ENCODE results near the gene MAP3K12. TPM values are rescaled to one million over a fixed set of nuclear protein-coding genes. Genes with fewer than 3 reads are reported as not detected.

The MAP3K12 gene
- total RNA-seq, 1 experiment from 2014 or later: 14.7 TPM

GRCh38 chr12:53466640-53467039 lies 32.6 kb downstream of the MAP3K12 start:
- H3K4me3 ChIP-seq: no peak overlapping the region
- no peak overlapping the region for H3K4me2 ChIP-seq
- no peaks in the 10 kb centered on the region for H3K4me1 ChIP-seq (replicated peaks; ENCODE audit: insufficient read depth)
- ChIA-PET POLR2A (ENCODE audit: unreplicated experiment) (no interaction called here), CTCF (no interaction called here)
- TF ChIP-seq CTCF (conservative IDR thresholded peaks at IDR 0.05): no peak
- TF ChIP-seq EZH2 (IDR thresholded peaks at IDR 0.05; ENCODE audit: low read depth): no peak
- H3K27ac ChIP-seq: no peak overlapping the region
- H2AFZ ChIP-seq: no peak overlapping the region
- no peak for DNase-seq
- H3K79me2 ChIP-seq (ENCODE audit: low read depth): peaks cover 49% of the 10 kb centered on the region; the same call in 1 of the 2 replicates
- H3K27me3 ChIP-seq (ENCODE audit: insufficient read depth, low read depth): no peaks in the 10 kb centered on the region
- H3K36me3 ChIP-seq (ENCODE audit: low read depth): peaks cover 75% of the 10 kb centered on the region
- peaks cover 88% of the 10 kb centered on the region for H3F3A ChIP-seq (ENCODE audit: insufficient read depth, low read depth)
- BruUV-seq (replicated peaks): no TSS peak
- H3K9me2 ChIP-seq (ENCODE audit: insufficient read depth): no peaks in the 10 kb centered on the region
- intact Hi-C loops (cut with micrococcal nuclease; ENCODE audit: unreplicated experiment): no loop called here
- peaks cover 92% of the 10 kb centered on the region for H4K20me1 ChIP-seq (ENCODE audit: insufficient read depth)
- no peaks in the 10 kb centered on the region for H3K9me3 ChIP-seq (ENCODE audit: insufficient read depth, low read depth)

GRCh38 chr12:53465679-53466078 lies 33.6 kb downstream of the MAP3K12 start:
- no peak overlapping the region for H2AFZ ChIP-seq
- CTCF ChIA-PET: no interaction called here
- no peak for DNase-seq
- H3K9me3 ChIP-seq (ENCODE audit: insufficient read depth, low read depth): no peaks in the 10 kb centered on the region
- no peak for TF ChIP-seq CTCF (conservative IDR thresholded peaks at IDR 0.05)
- TF ChIP-seq EZH2 (IDR thresholded peaks at IDR 0.05; ENCODE audit: low read depth): no peak
- H3K79me2 ChIP-seq (ENCODE audit: low read depth): peaks cover 55% of the 10 kb centered on the region
- H4K20me1 ChIP-seq (ENCODE audit: insufficient read depth): peaks cover 95% of the 10 kb centered on the region
- no peaks in the 10 kb centered on the region for H3K9me2 ChIP-seq (ENCODE audit: insufficient read depth)
- peaks cover 83% of the 10 kb centered on the region for H3K36me3 ChIP-seq (ENCODE audit: low read depth)
- intact Hi-C loops (cut with micrococcal nuclease; ENCODE audit: unreplicated experiment): no loop called here
- no peaks in the 10 kb centered on the region for H3K4me1 ChIP-seq (replicated peaks; ENCODE audit: insufficient read depth)
- H3K27me3 ChIP-seq (ENCODE audit: insufficient read depth, low read depth): no peaks in the 10 kb centered on the region
- H3K27ac ChIP-seq: no peak overlapping the region
- peaks cover 89% of the 10 kb centered on the region for H3F3A ChIP-seq (ENCODE audit: insufficient read depth, low read depth)
- no peak overlapping the region for H3K4me2 ChIP-seq
- BruUV-seq (replicated peaks): no TSS peak
- H3K4me3 ChIP-seq: no peak overlapping the region
- POLR2A ChIA-PET (ENCODE audit: unreplicated experiment): no interaction called here

GRCh38 chr12:53464685-53465418 lies 34.4 kb downstream of the MAP3K12 start:
- Histone ChIP-seq H2AFZ (no peak overlapping the region), H3K9me3 (ENCODE audit: insufficient read depth, low read depth) (no peaks in the 10 kb centered on the region), H3K79me2 (ENCODE audit: low read depth) (peaks cover 60% of the 10 kb centered on the region), H3K27ac (no peak overlapping the region), H4K20me1 (ENCODE audit: insufficient read depth) (peaks cover 96% of the 10 kb centered on the region), H3F3A (ENCODE audit: insufficient read depth, low read depth) (peaks cover 89% of the 10 kb centered on the region), H3K4me3 (no peak overlapping the region), H3K9me2 (ENCODE audit: insufficient read depth) (no peaks in the 10 kb centered on the region), H3K4me1 (replicated peaks; ENCODE audit: insufficient read depth) (no peaks in the 10 kb centered on the region), H3K27me3 (ENCODE audit: insufficient read depth, low read depth) (no peaks in the 10 kb centered on the region), H3K4me2 (no peak overlapping the region), H3K36me3 (ENCODE audit: low read depth) (peaks cover 89% of the 10 kb centered on the region)
- no peak for DNase-seq
- TF ChIP-seq CTCF (conservative IDR thresholded peaks at IDR 0.05) (no peak), EZH2 (IDR thresholded peaks at IDR 0.05; ENCODE audit: low read depth) (no peak)
- CTCF ChIA-PET: no interaction called here
- POLR2A ChIA-PET (ENCODE audit: unreplicated experiment): no interaction called here
- intact Hi-C loops (cut with micrococcal nuclease; ENCODE audit: unreplicated experiment): no loop called here
- no TSS peak for BruUV-seq (replicated peaks)

All from PC-9 (cell line).